ENCODE results near the gene GFI1B. TPM values are rescaled to one million over a fixed set of nuclear protein-coding genes. Genes with fewer than 3 reads are reported as not detected.

Gene GFI1B
- polyA plus RNA-seq, 1 experiment, result 0.16 TPM

DNA sequence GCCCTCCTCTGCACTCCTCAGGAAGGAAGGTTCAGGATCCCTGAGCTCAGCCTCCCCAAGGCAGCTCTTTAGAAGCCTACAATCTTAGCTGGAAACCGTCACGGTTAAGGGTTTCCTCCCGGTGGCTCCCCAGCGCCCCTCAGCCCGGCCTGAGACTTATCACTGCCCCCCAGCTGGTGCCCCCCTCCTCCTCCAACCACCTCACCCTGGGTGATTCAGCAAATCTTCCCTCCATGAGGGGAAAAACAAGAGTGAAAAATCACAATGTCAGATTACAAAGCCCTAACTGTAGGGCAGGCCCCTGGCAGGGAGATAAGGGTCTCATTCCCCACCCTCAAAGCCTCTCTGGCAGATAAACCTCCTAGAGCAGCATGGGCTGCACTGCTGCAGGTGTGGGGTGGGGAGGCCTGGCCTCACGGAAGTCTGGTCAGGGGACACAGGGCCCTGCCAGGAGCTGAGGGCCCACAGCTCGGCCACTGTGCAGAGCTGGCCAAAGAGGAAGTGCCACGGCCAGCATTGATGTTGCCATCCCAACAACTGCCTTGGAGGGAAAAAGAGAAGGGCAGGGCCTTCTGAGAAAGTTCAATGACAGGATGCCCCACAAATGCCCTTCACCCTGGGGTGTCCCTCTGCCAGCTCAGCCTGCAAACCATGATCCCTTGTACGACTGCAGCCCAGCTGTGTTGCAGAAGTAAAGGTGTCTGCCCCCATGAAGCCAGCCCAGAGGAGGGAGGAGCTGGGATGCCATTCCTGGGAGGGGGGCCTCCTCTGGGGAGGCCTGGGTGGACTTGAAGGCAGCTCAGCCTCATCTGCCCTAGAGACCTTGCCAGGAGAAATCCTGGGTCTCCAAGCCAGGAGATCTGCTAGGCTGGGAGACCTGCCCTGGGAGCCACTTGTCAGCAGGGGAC lies 25.9 kb downstream of the GFI1B start:
- no peak for DNase-seq (ENCODE audit: low read depth, low spot score)
- H3K27me3 ChIP-seq (ENCODE audit: control insufficient read depth, insufficient read depth, low read length), result peaks cover 52% of the 10 kb centered on the region
- no peaks in the 10 kb centered on the region for H3K9me3 ChIP-seq (ENCODE audit: control insufficient read depth, insufficient read depth, low read length)
- ChIA-PET POLR2A (no interaction called here), CTCF (interaction anchor here (0.5 to 3.0 kb wide), 2 partner anchors 18 to 177 kb away, joined by 3 to 19 read pairs; no protein-coding TSS in a partner anchor)
- no peak overlapping the region for H3K4me3 ChIP-seq (ENCODE audit: low read depth, low read length)
- H3K27ac ChIP-seq (ENCODE audit: low read depth, low read length), result no peak overlapping the region
- TF ChIP-seq, protein P1, sequence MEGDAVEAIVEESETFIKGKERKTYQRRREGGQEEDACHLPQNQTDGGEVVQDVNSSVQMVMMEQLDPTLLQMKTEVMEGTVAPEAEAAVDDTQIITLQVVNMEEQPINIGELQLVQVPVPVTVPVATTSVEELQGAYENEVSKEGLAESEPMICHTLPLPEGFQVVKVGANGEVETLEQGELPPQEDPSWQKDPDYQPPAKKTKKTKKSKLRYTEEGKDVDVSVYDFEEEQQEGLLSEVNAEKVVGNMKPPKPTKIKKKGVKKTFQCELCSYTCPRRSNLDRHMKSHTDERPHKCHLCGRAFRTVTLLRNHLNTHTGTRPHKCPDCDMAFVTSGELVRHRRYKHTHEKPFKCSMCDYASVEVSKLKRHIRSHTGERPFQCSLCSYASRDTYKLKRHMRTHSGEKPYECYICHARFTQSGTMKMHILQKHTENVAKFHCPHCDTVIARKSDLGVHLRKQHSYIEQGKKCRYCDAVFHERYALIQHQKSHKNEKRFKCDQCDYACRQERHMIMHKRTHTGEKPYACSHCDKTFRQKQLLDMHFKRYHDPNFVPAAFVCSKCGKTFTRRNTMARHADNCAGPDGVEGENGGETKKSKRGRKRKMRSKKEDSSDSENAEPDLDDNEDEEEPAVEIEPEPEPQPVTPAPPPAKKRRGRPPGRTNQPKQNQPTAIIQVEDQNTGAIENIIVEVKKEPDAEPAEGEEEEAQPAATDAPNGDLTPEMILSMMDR (IDR thresholded peaks at IDR 0.05; ENCODE audit: low read depth, low read length), result no peak

DNA sequence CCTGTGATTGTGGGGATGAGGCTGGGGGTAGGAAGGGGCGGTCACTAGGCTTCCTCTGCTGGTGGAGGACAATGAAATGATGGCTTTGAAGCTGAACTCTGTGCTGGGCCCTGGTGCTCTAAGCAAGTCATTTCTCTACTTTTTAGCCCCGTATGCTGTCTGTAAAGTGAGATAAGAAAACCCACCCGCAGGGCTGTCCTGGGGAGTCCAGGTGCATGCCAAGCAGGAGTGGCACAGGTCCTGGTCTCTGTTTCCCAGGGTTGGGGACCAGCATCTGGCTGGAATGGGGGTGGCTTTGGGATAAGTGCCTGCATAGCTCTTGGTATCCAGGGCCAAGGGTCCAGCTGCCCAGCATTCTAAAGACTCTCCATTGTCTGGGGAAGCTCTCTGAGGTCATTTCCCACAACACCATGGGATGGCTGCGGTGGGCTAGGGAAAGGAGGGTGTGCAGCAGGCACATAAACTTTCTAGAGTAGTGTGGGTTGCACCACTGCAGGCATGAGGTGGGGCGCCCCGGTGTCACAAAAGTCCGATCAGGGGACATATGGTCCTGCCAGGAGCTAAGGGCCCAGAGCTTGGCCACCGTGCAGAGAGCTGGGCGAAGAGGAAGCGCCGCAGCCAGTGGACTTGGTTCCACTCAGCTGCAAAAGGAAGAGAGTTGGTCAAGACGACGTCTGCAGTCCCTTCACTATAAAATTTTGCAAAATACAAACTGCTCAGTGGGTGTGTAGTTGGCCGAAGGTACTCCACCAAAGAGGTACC lies 26.7 kb downstream of the GFI1B start:
- Histone ChIP-seq H3K4me3 (ENCODE audit: low read depth, low read length) (no peak overlapping the region), H3K27ac (ENCODE audit: low read depth, low read length) (no peak overlapping the region), H3K27me3 (ENCODE audit: control insufficient read depth, insufficient read depth, low read length) (peaks cover 46% of the 10 kb centered on the region), H3K9me3 (ENCODE audit: control insufficient read depth, insufficient read depth, low read length) (no peaks in the 10 kb centered on the region)
- no peak for DNase-seq (ENCODE audit: low read depth, low spot score)
- POLR2A ChIA-PET, result no interaction called here
- TF ChIP-seq, protein P1 (IDR thresholded peaks at IDR 0.05; ENCODE audit: low read depth, low read length), result no peak
- CTCF ChIA-PET, result interaction anchor here (1.4 to 3.0 kb wide), 2 partner anchors 17 kb away, joined by 5 to 19 read pairs; no protein-coding TSS in a partner anchor

DNA sequence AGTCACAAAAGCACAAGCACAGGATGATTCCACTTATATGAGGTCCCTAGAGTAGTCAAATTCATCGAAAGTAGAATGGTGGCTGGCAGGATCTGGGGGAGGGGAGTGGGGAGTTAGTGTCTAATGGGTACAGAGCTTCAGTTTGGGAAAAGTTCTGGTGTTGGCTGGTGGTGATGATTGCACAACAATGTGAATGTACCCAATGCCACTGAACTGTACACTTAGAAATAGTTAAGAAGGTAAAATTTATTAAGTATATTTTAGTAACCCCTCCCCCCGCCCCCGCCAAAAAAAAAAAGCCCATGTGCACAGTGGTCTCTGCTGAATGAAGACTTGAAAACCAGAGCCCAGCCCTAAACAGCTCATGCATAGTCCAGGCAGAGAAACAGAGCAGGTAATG lies 27.5 kb downstream of the GFI1B start:
- Histone ChIP-seq H3K4me3 (ENCODE audit: low read depth, low read length) (no peak overlapping the region), H3K9me3 (ENCODE audit: control insufficient read depth, insufficient read depth, low read length) (peaks cover 1% of the 10 kb centered on the region; the same call in 1 of the 2 replicates), H3K27me3 (ENCODE audit: control insufficient read depth, insufficient read depth, low read length) (peaks cover 38% of the 10 kb centered on the region), H3K27ac (ENCODE audit: low read depth, low read length) (no peak overlapping the region)
- TF ChIP-seq, protein P1 (IDR thresholded peaks at IDR 0.05; ENCODE audit: low read depth, low read length), result no peak
- CTCF ChIA-PET, result interaction anchor here (1.4 kb wide), 1 partner anchor 16 kb away, joined by 5 read pairs; no protein-coding TSS in a partner anchor
- POLR2A ChIA-PET, result no interaction called here
- DNase-seq (ENCODE audit: low read depth, low spot score), result no peak

DNA sequence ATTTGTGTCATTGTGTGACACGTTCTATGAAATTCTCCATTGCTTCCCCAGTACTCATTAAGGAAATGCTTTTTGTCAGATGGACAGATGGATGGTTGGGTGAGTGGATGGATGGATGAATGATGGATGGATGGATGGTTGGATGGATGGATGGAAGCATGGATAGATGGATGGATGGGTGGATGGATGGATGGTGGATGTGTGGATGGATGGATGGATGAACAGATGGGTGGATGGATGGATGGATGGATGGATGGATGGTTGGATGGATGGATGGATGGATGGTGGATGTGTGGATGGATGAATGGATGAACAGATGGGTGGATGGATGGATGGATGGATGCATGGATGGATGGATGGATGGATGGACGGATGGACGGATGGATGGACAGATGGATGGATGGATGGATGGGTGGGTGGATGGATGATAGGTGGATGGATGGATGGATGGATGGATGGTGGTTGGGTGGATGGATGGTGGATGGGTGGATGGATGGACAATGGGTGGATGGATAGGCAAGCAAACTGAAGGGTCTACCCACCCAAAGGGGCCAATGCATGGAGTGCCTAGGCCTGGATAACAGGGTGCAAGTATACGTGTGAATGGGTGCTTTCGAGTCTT lies 28.3 kb downstream of the GFI1B start:
- H3K9me3 ChIP-seq (ENCODE audit: control insufficient read depth, insufficient read depth, low read length), result peaks cover 3% of the 10 kb centered on the region; the same call in 1 of the 2 replicates
- no peak overlapping the region for H3K27ac ChIP-seq (ENCODE audit: low read depth, low read length)
- ChIA-PET POLR2A (no interaction called here), CTCF (interaction anchor here (1.0 to 1.4 kb wide), 2 partner anchors 10 to 15 kb away, joined by 3 to 5 read pairs; no protein-coding TSS in a partner anchor)
- H3K27me3 ChIP-seq (ENCODE audit: control insufficient read depth, insufficient read depth, low read length), result peaks cover 36% of the 10 kb centered on the region
- no peak overlapping the region for H3K4me3 ChIP-seq (ENCODE audit: low read depth, low read length)
- TF ChIP-seq, protein P1 (IDR thresholded peaks at IDR 0.05; ENCODE audit: low read depth, low read length), result no peak
- no peak for DNase-seq (ENCODE audit: low read depth, low spot score)
